ENCODE data around the gene OR2T6. TPM values are rescaled to one million over a fixed set of nuclear protein-coding genes. Genes with fewer than 3 reads are reported as not detected.

Gene OR2T6
- total RNA-seq, 2 donors from 2014 or later: not detected

Other genes with a start within 250 kb of the OR2T6 start
- gene OR2M5, start 230.6 kb upstream of the OR2T6 start, total RNA-seq: not detected
- not detected for gene OR2M2, start 200.9 kb upstream of the OR2T6 start, total RNA-seq
- gene OR2M3, start 178.5 kb upstream of the OR2T6 start, total RNA-seq: not detected
- not detected for gene OR2M4, start 144.3 kb upstream of the OR2T6 start, total RNA-seq
- not detected for gene OR2T33, start 97.8 kb upstream of the OR2T6 start, total RNA-seq
- not detected for gene OR2T12, start 72.3 kb upstream of the OR2T6 start, total RNA-seq
- gene OR2M7, start 51.2 kb upstream of the OR2T6 start, total RNA-seq: not detected
- gene OR14C36, start 27.0 kb upstream of the OR2T6 start, total RNA-seq: not detected
- gene OR2T4, start 14.1 kb upstream of the OR2T6 start, total RNA-seq: not detected
- gene OR2T1, start 27.3 kb downstream of the OR2T6 start, total RNA-seq: not detected
- not detected for gene OR2T2, start 69.9 kb downstream of the OR2T6 start, total RNA-seq
- not detected for gene OR2T3, start 97.6 kb downstream of the OR2T6 start, total RNA-seq
- not detected for gene OR2T5, start 112.8 kb downstream of the OR2T6 start, total RNA-seq
- not detected for gene OR2G6, start 132.3 kb downstream of the OR2T6 start, total RNA-seq
- not detected for gene OR2T29, start 187.0 kb downstream of the OR2T6 start, total RNA-seq
- gene OR2T34, start 199.0 kb downstream of the OR2T6 start, total RNA-seq: not detected
- gene OR2T10, start 222.0 kb downstream of the OR2T6 start, total RNA-seq: not detected

Measured in colonic mucosa (tissue), 2 donors.